B cell (primary cell): ENCODE results near the gene CD34. TPM values are rescaled to one million over a fixed set of nuclear protein-coding genes. Genes with fewer than 3 reads are reported as not detected.

Source experiments
- ATAC-seq: fragments of 200-7000 bp; cut with Tn5 transposase; one replicate; pipeline ENCODE4 v1.10.0; 2021; ENCODE audit warnings: low read depth, mild to moderate bottlenecking, moderate number of reproducible peaks, moderate library complexity
- CTCF ChIA-PET: fragments of 350-600 bp; sonication (Branson Sonifier 250); formaldehyde crosslinking; loops from one replicate; lab custom pipeline; 2021; ENCODE audit warnings: antibody characterized with exemption, inconsistent platforms; lab: Charles Lee
- POLR2A ChIA-PET: fragments of 350-600 bp; sonication (Branson Sonifier 250); formaldehyde crosslinking; loops from one replicate; lab custom pipeline; 2021; ENCODE audit warnings: antibody characterized with exemption; lab: Charles Lee
- DNase-seq: peaks from one replicate; pipeline ENCODE4 v3.0.0; 2013
- H2AFZ ChIP-seq: 2 replicates; pipeline ENCODE4 v1.6.1; 2012; ENCODE audit warnings: mild to moderate bottlenecking, low read depth, low read length; ENCODE audit not compliant: insufficient read depth, poor library complexity, severe bottlenecking
- H3K27ac ChIP-seq, 2 donors: 1 replicate in 1 of 2; 2 replicates in 1 of 2; pipeline ENCODE4 v1.5.1; 2012 to 2013; ENCODE audit warnings: low read length in 2 of 2, mild to moderate bottlenecking in 2 of 2, moderate library complexity in 1 of 2
- H3K27me3 ChIP-seq, 4 experiments: fragments of 200-600 bp in 1 of 4; sonication (generic) in 1 of 4; replicated peaks in 1 of 4; 1 replicate in 2 of 4; 2 replicates in 2 of 4; pipeline versions ENCODE4 v1.6.1 to v1.7.0; 2013 to 2016; ENCODE audit warnings: low read length in 3 of 4, mild to moderate bottlenecking in 2 of 4, mixed read lengths in 1 of 4, moderate library complexity in 1 of 4; ENCODE audit not compliant: insufficient read depth in 4 of 4, control insufficient read depth in 3 of 4; ENCODE audit errors: control extremely low read depth in 1 of 4
- H3K36me3 ChIP-seq, 2 experiments: replicated peaks in 1 of 2; 1 replicate in 1 of 2; 2 replicates in 1 of 2; pipeline versions ENCODE4 v1.6.1 to v1.7.1; 2013; ENCODE audit warnings: low read length in 1 of 2; ENCODE audit not compliant: insufficient read depth in 2 of 2, control insufficient read depth in 1 of 2; ENCODE audit errors: control extremely low read depth in 1 of 2, extremely low read depth in 1 of 2
- H3K4me1 ChIP-seq, 2 donors: fragments of 200-600 bp in 1 of 2; sonication (generic) in 1 of 2; 1 replicate in 1 of 2; 2 replicates in 1 of 2; pipeline versions ENCODE4 v1.5.1 to v1.6.1; 2013 to 2017; ENCODE audit warnings: low read length in 2 of 2; ENCODE audit not compliant: control insufficient read depth in 2 of 2, insufficient read depth in 2 of 2
- H3K4me2 ChIP-seq: replicated peaks from 2 replicates; pipeline ENCODE3; 2012; ENCODE audit warnings: mild to moderate bottlenecking, low read depth, low read length; ENCODE audit not compliant: poor library complexity, severe bottlenecking
- H3K4me3 ChIP-seq, 5 experiments: fragments of 200-600 bp in 1 of 5; sonication (generic) in 1 of 5; 1 replicate in 3 of 5; 2 replicates in 2 of 5; pipeline versions ENCODE4 v1.5.1 to v1.7.0; 2011 to 2016; ENCODE audit warnings: low read length in 4 of 5, mild to moderate bottlenecking in 4 of 5, low read depth in 2 of 5, control low read depth in 1 of 5, moderate library complexity in 1 of 5; ENCODE audit not compliant: insufficient read depth in 1 of 5; ENCODE audit errors: control extremely low read depth in 1 of 5, extremely low read depth in 1 of 5
- H3K79me2 ChIP-seq: fragments of 200-600 bp; sonication (generic); one replicate; pipeline ENCODE4 v1.6.0; 2016; ENCODE audit warnings: low read length; ENCODE audit not compliant: control insufficient read depth, insufficient read depth
- H3K9ac ChIP-seq: fragments of 200-600 bp; sonication (generic); 2 replicates; pipeline ENCODE4 v1.6.1; 2017; ENCODE audit warnings: mild to moderate bottlenecking, low read length, moderate library complexity
- H3K9me3 ChIP-seq, 3 donors: one replicate each; pipeline versions ENCODE4 v1.6.1 to v1.7.1; 2013; ENCODE audit warnings: low read length in 2 of 3; ENCODE audit not compliant: control insufficient read depth in 2 of 3, insufficient read depth in 1 of 3; ENCODE audit errors: control extremely low read depth in 1 of 3
- H4K20me1 ChIP-seq: 2 replicates; pipeline ENCODE4 v1.6.0; 2012; ENCODE audit warnings: mild to moderate bottlenecking, low read length; ENCODE audit not compliant: insufficient read depth, control insufficient read depth, poor library complexity, severe bottlenecking
- H3K27ac Mint-ChIP-seq: one replicate; pipeline ENCODE4 v1.8.0; 2021; ENCODE audit warnings: mixed read lengths
- H3K27me3 Mint-ChIP-seq: one replicate; pipeline ENCODE4 v1.8.0; 2021; ENCODE audit warnings: mixed read lengths
- H3K4me1 Mint-ChIP-seq: one replicate; pipeline ENCODE4 v1.8.0; 2021; ENCODE audit warnings: mixed read lengths
- H3K4me3 Mint-ChIP-seq: one replicate; pipeline ENCODE4 v1.8.0; 2021; ENCODE audit warnings: mixed read lengths
- H3K9me3 Mint-ChIP-seq: one replicate; pipeline ENCODE4 v1.8.0; 2022; ENCODE audit warnings: mixed read lengths; ENCODE audit not compliant: insufficient read depth
- EZH2 ChIP-seq: IDR thresholded peaks from 2 replicates; pipeline ENCODE4 v1.6.1; 2012; ENCODE audit warnings: borderline replicate concordance, low read depth, mild to moderate bottlenecking, moderate library complexity, low read length; ENCODE audit not compliant: insufficient read depth, poor library complexity, severe bottlenecking
- WGBS: methylation state at CpG from one replicate; pipeline ENCODE4 v1.1.5; 2013; ENCODE audit warnings: missing lambda C conversion rate; ENCODE audit not compliant: insufficient coverage; 5-methylcytosine and 5-hydroxymethylcytosine counted together
- intact Hi-C: fragments of 100-400 bp; cut with micrococcal nuclease; formaldehyde crosslinking; loops from one replicate; pipeline ENCODE4 v1.10.0; 2022
- polyA plus RNA-seq: library from polyadenylated mRNA; depleted of rRNA; stranded (reverse); fragments of >200 nt; gene quantifications from 2 replicates; pipeline ENCODE4 v1.2.3, GENCODE V29; 2012
- total RNA-seq, 2 donors: library from RNA; stranded (reverse); fragments of 120-200 nt in 1 of 2; gene quantifications; 1 replicate in 1 of 2; 2 replicates in 1 of 2; pipeline versions ENCODE4 v1.2.3 to v1.2.4, GENCODE V29; 2013 to 2022
- TF ChIP-seq, protein P1 (sequence below): fragments of 200-600 bp; IDR thresholded peaks from one replicate; pipeline ENCODE4 v1.8.0; 2022; ENCODE audit warnings: antibody characterized with exemption, mild to moderate bottlenecking

Gene CD34
- total and polyA plus RNA-seq, 2 donors (not counting 1 experiment from before 2014, with no cell fraction given), result not detected

DNA sequence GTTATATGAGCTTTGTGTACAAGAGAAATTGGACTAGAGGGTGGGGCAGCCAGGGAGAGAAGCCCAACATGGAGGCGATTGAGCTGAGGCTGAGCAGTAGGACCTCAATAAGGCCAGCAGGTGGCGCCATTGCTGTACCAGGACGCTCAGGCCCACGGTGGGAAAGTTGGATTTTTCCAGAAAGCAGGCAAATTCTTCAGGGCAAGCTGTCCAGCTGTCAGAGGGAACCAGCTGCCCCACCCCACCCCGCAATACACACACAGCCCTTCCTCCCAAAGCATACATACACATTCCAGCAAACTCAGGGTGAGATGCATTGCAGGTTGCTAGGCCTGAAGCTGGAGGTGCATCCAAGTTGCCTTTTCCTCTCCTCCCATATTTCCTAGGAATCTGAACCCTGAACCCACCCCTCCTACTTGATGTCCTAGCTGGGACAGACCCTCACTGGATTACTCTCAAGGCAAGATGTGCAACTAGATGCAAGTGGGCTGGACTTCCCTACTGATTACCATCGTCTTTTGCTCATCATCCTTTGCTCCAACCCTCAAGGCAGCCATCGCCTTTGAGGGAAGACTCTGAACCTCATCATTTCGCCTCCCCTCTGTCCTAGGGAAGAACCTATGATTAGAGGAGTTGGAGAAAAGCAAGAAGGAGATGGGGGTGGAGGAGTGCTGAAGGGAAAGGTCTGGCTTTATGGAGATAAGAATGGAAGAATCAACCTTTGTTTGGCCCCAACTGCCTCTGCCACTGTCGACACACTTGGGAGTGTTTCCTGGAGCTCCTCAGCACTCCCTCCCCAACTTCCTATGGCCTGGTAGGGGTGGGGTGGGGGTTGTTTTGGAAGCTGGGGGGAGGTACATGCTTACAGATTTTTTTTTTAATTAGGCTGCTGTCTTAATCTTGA, 25.5 kb downstream of the CD34 start:
- H3K4me2 ChIP-seq, result no peak overlapping the region
- Mint-ChIP-seq H3K9me3 (no peaks in the 10 kb centered on the region), H3K4me1 (peaks cover 35% of the 10 kb centered on the region), H3K27ac (no peak overlapping the region), H3K4me3 (peak overlapping the region; percentile 36), H3K27me3 (peaks cover 12% of the 10 kb centered on the region)
- H3K9me3 ChIP-seq, result no peaks in the 10 kb centered on the region
- no peak overlapping the region for H3K27ac ChIP-seq
- peak; percentile 87 for ATAC-seq
- ChIA-PET CTCF (interaction anchor here (0.7 to 9.7 kb wide), 36 partner anchors 9 to 359 kb away, joined by 3 to 214 read pairs (median 5); partner anchors contain the start of gene PLXNA2), POLR2A (interaction anchor here (1.3 to 1.6 kb wide), 3 partner anchors 11 to 62 kb away, joined by 3 to 5 read pairs (median 5); no protein-coding TSS in a partner anchor)
- no peaks in the 10 kb centered on the region for H3K27me3 ChIP-seq
- no peaks in the 10 kb centered on the region for H3K79me2 ChIP-seq
- peak overlapping the region; percentile 12 for H2AFZ ChIP-seq
- no peak for TF ChIP-seq EZH2
- TF ChIP-seq, protein P1, sequence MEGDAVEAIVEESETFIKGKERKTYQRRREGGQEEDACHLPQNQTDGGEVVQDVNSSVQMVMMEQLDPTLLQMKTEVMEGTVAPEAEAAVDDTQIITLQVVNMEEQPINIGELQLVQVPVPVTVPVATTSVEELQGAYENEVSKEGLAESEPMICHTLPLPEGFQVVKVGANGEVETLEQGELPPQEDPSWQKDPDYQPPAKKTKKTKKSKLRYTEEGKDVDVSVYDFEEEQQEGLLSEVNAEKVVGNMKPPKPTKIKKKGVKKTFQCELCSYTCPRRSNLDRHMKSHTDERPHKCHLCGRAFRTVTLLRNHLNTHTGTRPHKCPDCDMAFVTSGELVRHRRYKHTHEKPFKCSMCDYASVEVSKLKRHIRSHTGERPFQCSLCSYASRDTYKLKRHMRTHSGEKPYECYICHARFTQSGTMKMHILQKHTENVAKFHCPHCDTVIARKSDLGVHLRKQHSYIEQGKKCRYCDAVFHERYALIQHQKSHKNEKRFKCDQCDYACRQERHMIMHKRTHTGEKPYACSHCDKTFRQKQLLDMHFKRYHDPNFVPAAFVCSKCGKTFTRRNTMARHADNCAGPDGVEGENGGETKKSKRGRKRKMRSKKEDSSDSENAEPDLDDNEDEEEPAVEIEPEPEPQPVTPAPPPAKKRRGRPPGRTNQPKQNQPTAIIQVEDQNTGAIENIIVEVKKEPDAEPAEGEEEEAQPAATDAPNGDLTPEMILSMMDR, result peak; percentile 95
- H3K36me3 ChIP-seq, result no peaks in the 10 kb centered on the region
- H3K4me1 ChIP-seq, result peaks cover 15 to 26% of the 10 kb centered on the region in 2 donors
- intact Hi-C loops, result loop anchor here (1.0 to 10.0 kb wide), 3 partner anchors 17 to 359 kb away; partner anchors contain the start of gene PLXNA2
- no peaks in the 10 kb centered on the region for H4K20me1 ChIP-seq
- WGBS, result 5% methylated on average over 5 of the region's 9 CpGs
- no peak overlapping the region for H3K9ac ChIP-seq
- H3K4me3 ChIP-seq, result no peak overlapping the region
- peak; percentile 82 for DNase-seq
